Measurements from ENCODE around the gene CAMK2D. TPM values are rescaled to one million over a fixed set of nuclear protein-coding genes. Genes with fewer than 3 reads are reported as not detected.

The CAMK2D gene
- total RNA-seq, 1 experiment from 2014 or later: 9.0 TPM

GRCh38 chr4:113405874-113406722 lies 355.4 kb downstream of the CAMK2D start:
- Histone ChIP-seq H3K18ac (ENCODE audit: insufficient read length, low read depth, low read length) (no peak overlapping the region), H3K9ac (ENCODE audit: extremely low read depth, insufficient read length, low read length) (no peak overlapping the region), H3K23ac (ENCODE audit: insufficient read length, low read depth, low read length) (no peak overlapping the region), H3K56ac (ENCODE audit: insufficient read length, low read depth, low read length) (no peak overlapping the region), H2BK5ac (ENCODE audit: insufficient read length, low read length) (no peak overlapping the region), H2BK15ac (ENCODE audit: low read depth, low read length) (no peak overlapping the region), H3T11ph (ENCODE audit: low read length) (no peak overlapping the region), H3K27ac (ENCODE audit: insufficient read length, low read depth, low read length) (no peak overlapping the region), H3K23me2 (ENCODE audit: insufficient read length, low read depth, low read length, poor library complexity, severe bottlenecking) (no peaks in the 10 kb centered on the region), H3K79me2 (ENCODE audit: insufficient read depth, low read length) (no peaks in the 10 kb centered on the region), H3K4me2 (ENCODE audit: insufficient read depth, insufficient read length, low read length) (no peak overlapping the region), H3K9me3 (ENCODE audit: control insufficient read depth, low read depth, low read length) (no peaks in the 10 kb centered on the region), H4K5ac (ENCODE audit: insufficient read length, low read depth, low read length) (no peak overlapping the region), H2AFZ (ENCODE audit: low read length) (no peak overlapping the region), H3K14ac (ENCODE audit: insufficient read depth, low read length) (no peak overlapping the region), H3K4me1 (ENCODE audit: insufficient read depth, low read length) (no peaks in the 10 kb centered on the region), H2BK12ac (ENCODE audit: insufficient read length, low read depth, low read length) (no peak overlapping the region), H4K20me1 (ENCODE audit: control insufficient read depth, insufficient read depth, insufficient read length) (no peaks in the 10 kb centered on the region), H4K8ac (replicated peaks; ENCODE audit: insufficient read length, low read depth, low read length) (no peak overlapping the region), H4K91ac (ENCODE audit: insufficient read length, low read depth, low read length) (no peak overlapping the region), H2BK120ac (ENCODE audit: low read depth, low read length, poor library complexity, severe bottlenecking) (no peak overlapping the region), H3K27me3 (ENCODE audit: insufficient read depth, low read length) (no peaks in the 10 kb centered on the region), H2AK5ac (ENCODE audit: insufficient read length, low read length) (no peak overlapping the region), H3K79me1 (ENCODE audit: insufficient read depth, low read depth, low read length, poor library complexity, severe bottlenecking) (no peaks in the 10 kb centered on the region), H2BK20ac (ENCODE audit: low read depth, low read length, poor library complexity, severe bottlenecking) (no peak overlapping the region), H3K4ac (ENCODE audit: low read depth, low read length) (no peak overlapping the region)
- Mint-ChIP-seq H3K27ac (no peak overlapping the region), H3K9me3 (no peaks in the 10 kb centered on the region; a peak in 3 of 5 replicates), H3K36me3 (ENCODE audit: insufficient read depth in 1 of 3, low read depth in 3 of 3) (no peaks in the 10 kb centered on the region), H3K27me3 (ENCODE audit: low read depth) (no peaks in the 10 kb centered on the region), H3K4me3 (no peak overlapping the region), H3K4me1 (peaks cover 12 to 13% of the 10 kb centered on the region in 2 experiments)
- no CpG with 5 or more reads among the region's 7 CpGs for WGBS (ENCODE audit: extremely low coverage, insufficient read length, low lambda C conversion rate)
- no peak for TF ChIP-seq CTCF (conservative IDR thresholded peaks at IDR 0.05)
- no peak for DNase-seq
